ENCODE data around the gene MYO1D.

The MYO1D gene

DNA sequence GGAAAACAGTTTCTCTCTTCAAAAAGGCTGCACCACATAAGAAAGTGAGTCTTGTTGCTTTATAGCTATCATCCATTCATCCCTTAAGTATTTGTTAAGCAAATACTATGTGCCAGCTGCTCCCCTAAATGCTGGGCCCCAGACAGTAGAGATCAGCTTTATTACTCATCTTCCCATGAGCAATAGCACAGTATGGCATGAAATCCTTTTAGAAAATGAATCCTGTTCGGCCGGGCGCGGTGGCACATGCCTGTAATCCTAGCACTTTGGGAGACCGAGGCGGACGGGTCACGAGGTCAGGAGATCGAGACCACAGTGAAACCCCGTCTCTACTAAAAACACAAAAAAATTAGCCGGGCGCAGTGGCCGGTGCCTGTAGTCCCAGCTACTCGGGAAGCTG is 99.5 kb downstream of the MYO1D start:
- peaks cover 3 to 20% (median 16%) of the 10 kb centered on the region in 3 donors for H3K36me3 ChIP-seq
- no peak for DNase-seq
- no peak overlapping the region for H3K4me3 ChIP-seq
- no peaks in the 10 kb centered on the region for H3K4me1 ChIP-seq
- no peaks in the 10 kb centered on the region for H3K9me3 ChIP-seq
- TF ChIP-seq, protein P1, sequence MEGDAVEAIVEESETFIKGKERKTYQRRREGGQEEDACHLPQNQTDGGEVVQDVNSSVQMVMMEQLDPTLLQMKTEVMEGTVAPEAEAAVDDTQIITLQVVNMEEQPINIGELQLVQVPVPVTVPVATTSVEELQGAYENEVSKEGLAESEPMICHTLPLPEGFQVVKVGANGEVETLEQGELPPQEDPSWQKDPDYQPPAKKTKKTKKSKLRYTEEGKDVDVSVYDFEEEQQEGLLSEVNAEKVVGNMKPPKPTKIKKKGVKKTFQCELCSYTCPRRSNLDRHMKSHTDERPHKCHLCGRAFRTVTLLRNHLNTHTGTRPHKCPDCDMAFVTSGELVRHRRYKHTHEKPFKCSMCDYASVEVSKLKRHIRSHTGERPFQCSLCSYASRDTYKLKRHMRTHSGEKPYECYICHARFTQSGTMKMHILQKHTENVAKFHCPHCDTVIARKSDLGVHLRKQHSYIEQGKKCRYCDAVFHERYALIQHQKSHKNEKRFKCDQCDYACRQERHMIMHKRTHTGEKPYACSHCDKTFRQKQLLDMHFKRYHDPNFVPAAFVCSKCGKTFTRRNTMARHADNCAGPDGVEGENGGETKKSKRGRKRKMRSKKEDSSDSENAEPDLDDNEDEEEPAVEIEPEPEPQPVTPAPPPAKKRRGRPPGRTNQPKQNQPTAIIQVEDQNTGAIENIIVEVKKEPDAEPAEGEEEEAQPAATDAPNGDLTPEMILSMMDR (IDR thresholded peaks at IDR 0.05): no peak
- H3K27ac ChIP-seq: no peak overlapping the region
- intact Hi-C loops (cut with DNase I; ENCODE audit: low total_unique reads): no loop called here
- no peaks in the 10 kb centered on the region for H3K27me3 ChIP-seq

DNA sequence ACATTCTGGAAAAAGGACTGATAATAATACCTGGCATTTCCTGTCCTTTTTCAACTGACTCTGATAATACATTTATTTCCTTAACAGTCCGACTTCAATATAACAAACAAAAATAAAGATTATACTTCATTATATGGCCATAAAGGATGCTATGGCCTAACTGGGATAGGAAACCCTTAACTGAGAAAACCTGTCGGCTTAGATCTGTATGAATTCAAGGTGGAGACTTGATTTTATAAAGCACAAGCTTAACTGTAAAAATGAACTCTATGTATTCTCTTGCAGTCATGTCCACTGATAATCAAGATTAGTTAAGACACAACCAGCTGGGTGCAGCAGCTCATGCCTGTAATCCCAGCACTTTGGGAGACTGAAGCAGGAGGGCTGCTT is 102.2 kb downstream of the MYO1D start:
- TF ChIP-seq, protein P1 (IDR thresholded peaks at IDR 0.05): no peak
- no peak for DNase-seq
- Histone ChIP-seq H3K4me3 (no peak overlapping the region), H3K36me3 (peaks cover 16 to 22% (median 17%) of the 10 kb centered on the region in 3 donors), H3K9me3 (no peaks in the 10 kb centered on the region), H3K27me3 (no peaks in the 10 kb centered on the region), H3K4me1 (no peaks in the 10 kb centered on the region), H3K27ac (no peak overlapping the region)
- intact Hi-C loops (cut with DNase I; ENCODE audit: low total_unique reads): no loop called here

DNA sequence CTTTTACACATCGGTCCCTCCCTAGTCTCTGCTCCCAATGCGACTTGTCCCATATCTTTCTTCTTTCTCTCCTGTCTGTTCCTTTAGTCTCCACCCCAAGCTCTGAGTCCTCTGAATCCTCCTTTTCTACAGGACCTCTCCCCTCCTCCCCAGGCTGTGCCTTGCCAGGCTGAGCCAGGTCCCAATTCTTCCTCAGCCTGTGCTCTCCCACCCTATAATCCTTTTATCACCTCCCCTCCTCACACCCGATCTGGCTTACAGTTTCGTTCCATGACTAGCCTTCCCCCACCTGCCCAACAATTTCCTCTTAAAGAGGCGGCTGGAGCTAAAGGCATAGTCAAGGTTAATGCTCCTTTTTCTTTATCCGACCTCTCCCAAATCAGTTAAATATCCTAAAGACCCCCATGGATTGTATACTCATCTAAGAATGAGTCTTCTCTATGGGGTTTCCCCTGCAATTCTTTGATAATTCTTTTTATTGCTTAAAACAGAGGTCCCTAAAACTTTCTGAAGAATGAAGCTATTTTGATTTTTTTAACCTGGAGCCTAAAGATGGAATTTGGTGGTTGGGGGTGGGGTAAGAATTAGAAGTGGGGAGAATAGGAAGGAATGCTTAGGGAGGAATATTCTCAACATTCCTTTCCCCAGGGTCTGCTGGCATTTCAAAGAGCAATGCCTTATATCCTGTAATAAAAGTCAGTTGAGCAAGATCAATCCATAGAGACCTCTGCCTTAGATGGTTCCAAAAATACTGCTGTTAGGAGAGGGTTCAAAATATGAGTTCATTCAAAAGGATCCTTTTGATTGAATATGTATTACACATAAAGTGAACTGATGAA is 102.8 kb downstream of the MYO1D start:
- DNase-seq: no peak
- peaks cover 15 to 26% (median 21%) of the 10 kb centered on the region in 3 donors for H3K36me3 ChIP-seq
- TF ChIP-seq, protein P1 (IDR thresholded peaks at IDR 0.05): no peak

GRCh38 chr17:32772453-32773025 is 104.4 kb downstream of the MYO1D start:
- TF ChIP-seq, protein P1 (IDR thresholded peaks at IDR 0.05): no peak
- H3K4me1 ChIP-seq: no peaks in the 10 kb centered on the region
- peaks cover 28 to 36% (median 33%) of the 10 kb centered on the region in 3 donors for H3K36me3 ChIP-seq
- intact Hi-C loops (cut with DNase I; ENCODE audit: low total_unique reads): no loop called here
- no peak overlapping the region for H3K4me3 ChIP-seq
- DNase-seq: no peak
- no peaks in the 10 kb centered on the region for H3K9me3 ChIP-seq
- no peaks in the 10 kb centered on the region for H3K27me3 ChIP-seq
- no peak overlapping the region for H3K27ac ChIP-seq

More for the DNA sequence above, 102.8 kb downstream of the MYO1D start:
- intact Hi-C loops (cut with DNase I; ENCODE audit: low total_unique reads): no loop called here
- H3K4me1 ChIP-seq: no peaks in the 10 kb centered on the region
- no peaks in the 10 kb centered on the region for H3K27me3 ChIP-seq
- no peaks in the 10 kb centered on the region for H3K9me3 ChIP-seq
- no peak overlapping the region for H3K4me3 ChIP-seq
- H3K27ac ChIP-seq: no peak overlapping the region

DNA sequence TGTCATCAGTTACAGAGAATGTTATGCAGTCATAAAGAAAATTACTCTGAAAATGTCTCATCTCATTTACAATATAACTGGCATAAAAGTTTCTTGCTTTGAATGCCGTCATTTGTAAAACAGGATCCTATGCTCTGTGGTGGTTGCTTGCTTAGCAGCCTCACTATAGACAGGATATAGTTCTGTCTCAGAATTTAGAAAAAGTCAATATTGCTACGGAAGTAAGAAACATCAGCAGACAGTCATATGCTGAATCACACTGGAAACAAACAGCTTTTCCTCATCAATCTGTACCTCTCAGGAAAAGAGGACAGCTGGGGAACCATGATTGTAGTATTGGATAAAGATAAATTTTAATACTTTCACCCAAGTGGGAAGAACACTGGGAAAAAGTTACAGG is 105.5 kb downstream of the MYO1D start:
- Histone ChIP-seq H3K4me3 (no peak overlapping the region), H3K36me3 (peaks cover 30 to 41% (median 38%) of the 10 kb centered on the region in 3 donors), H3K4me1 (no peaks in the 10 kb centered on the region), H3K27ac (no peak overlapping the region), H3K9me3 (no peaks in the 10 kb centered on the region), H3K27me3 (no peaks in the 10 kb centered on the region)
- TF ChIP-seq, protein P1 (IDR thresholded peaks at IDR 0.05): no peak
- intact Hi-C loops (cut with DNase I; ENCODE audit: low total_unique reads): no loop called here
- no peak for DNase-seq

Data from tibial artery (tissue), 4 donors.